Testis (tissue), 3 donors: ENCODE measurements around the gene OR9Q1. TPM values are rescaled to one million over a fixed set of nuclear protein-coding genes. Genes with fewer than 3 reads are reported as not detected.

Source experiments
- DNase-seq: peaks from one replicate; pipeline ENCODE4 v3.0.0-alpha.2; 2019
- H3K27ac ChIP-seq, 2 donors: fragments of 200-600 bp; sonication (generic); one replicate each; pipeline ENCODE4 v1.5.1; 2019
- H3K27me3 ChIP-seq: fragments of 200-600 bp; sonication (generic); one replicate; pipeline ENCODE4 v1.5.1; 2019
- H3K36me3 ChIP-seq: fragments of 200-600 bp; sonication (generic); one replicate; pipeline ENCODE4 v1.5.1; 2017; ENCODE audit warnings: low read depth; ENCODE audit errors: missing control alignments
- H3K4me1 ChIP-seq: fragments of 200-600 bp; sonication (generic); one replicate; pipeline ENCODE4 v1.5.1; 2019
- H3K4me3 ChIP-seq, 2 donors: fragments of 200-600 bp; sonication (generic); one replicate each; pipeline ENCODE4 v1.5.1; 2017 to 2019
- H3K9me3 ChIP-seq: fragments of 200-600 bp; sonication (generic); one replicate; pipeline ENCODE4 v1.5.1; 2017
- POLR2A ChIP-seq: fragments of 450-650 bp; IDR thresholded peaks from one replicate; pipeline ENCODE4 v1.6.1; 2017; ENCODE audit warnings: antibody characterized with exemption, mild to moderate bottlenecking, moderate library complexity
- WGBS, 2 donors: methylation state at CpG; one replicate each; pipeline ENCODE4 v1.1.5; 2018; 5-methylcytosine and 5-hydroxymethylcytosine counted together
- intact Hi-C: fragments of 100-400 bp; cut with DNase I; formaldehyde crosslinking; loops from one replicate; pipeline ENCODE4 v1.15.1; 2023; ENCODE audit warnings: low total_unique reads
- polyA plus RNA-seq: library from polyadenylated mRNA; stranded (reverse); fragments of 350-450 nt; fragmentation: Illumina TruSeq; extraction: RNeasy Lipid Tissue Mini Kit (QIAGEN cat#74804); gene quantifications from one replicate; pipeline ENCODE4 v1.2.3, GENCODE V29; 2014; ENCODE audit warnings: low read depth, low replicate concordance; ENCODE audit not compliant: insufficient read depth
- total RNA-seq, 2 donors: library from RNA; depleted of rRNA; stranded (reverse); fragments of >200 nt; gene quantifications; one replicate each; pipeline ENCODE4 v1.2.3, GENCODE V29; 2016
- TF ChIP-seq, protein P1 (sequence below), 3 experiments: fragments of 450-650 bp in 2 of 3; fragments of 200-600 bp in 1 of 3; sonication (generic) in 1 of 3; IDR thresholded peaks; one replicate each; pipeline ENCODE4 v1.5.1; 2016 to 2019; ENCODE audit warnings: antibody characterized with exemption in 3 of 3, mild to moderate bottlenecking in 2 of 3, moderate library complexity in 1 of 3

The OR9Q1 gene
- total and polyA plus RNA-seq, 3 donors from 2014 or later = 0.12 to 0.71 (median 0.15) TPM

DNA sequence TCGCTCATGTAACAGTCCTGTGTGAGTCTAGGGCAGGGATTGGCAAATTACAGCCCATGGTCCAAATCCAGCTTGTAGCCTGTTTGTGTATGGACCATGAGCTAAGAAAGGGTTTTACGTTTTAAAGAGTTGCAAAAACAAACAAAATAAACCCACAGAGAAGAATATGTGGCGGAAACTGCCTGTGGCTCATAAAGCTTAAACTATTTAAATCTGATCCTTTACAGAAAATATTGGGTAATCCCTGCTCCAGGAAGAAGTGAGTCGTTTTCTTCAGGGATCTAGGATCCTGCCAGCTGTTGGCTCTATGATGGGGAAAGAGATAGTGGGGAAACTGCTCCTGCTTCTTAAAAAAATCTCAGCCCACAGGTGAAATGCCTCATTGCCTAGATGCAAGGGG is 3.7 kb downstream of the OR9Q1 start:
- TF ChIP-seq, protein P1, sequence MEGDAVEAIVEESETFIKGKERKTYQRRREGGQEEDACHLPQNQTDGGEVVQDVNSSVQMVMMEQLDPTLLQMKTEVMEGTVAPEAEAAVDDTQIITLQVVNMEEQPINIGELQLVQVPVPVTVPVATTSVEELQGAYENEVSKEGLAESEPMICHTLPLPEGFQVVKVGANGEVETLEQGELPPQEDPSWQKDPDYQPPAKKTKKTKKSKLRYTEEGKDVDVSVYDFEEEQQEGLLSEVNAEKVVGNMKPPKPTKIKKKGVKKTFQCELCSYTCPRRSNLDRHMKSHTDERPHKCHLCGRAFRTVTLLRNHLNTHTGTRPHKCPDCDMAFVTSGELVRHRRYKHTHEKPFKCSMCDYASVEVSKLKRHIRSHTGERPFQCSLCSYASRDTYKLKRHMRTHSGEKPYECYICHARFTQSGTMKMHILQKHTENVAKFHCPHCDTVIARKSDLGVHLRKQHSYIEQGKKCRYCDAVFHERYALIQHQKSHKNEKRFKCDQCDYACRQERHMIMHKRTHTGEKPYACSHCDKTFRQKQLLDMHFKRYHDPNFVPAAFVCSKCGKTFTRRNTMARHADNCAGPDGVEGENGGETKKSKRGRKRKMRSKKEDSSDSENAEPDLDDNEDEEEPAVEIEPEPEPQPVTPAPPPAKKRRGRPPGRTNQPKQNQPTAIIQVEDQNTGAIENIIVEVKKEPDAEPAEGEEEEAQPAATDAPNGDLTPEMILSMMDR (IDR thresholded peaks at IDR 0.05) = no peak

DNA sequence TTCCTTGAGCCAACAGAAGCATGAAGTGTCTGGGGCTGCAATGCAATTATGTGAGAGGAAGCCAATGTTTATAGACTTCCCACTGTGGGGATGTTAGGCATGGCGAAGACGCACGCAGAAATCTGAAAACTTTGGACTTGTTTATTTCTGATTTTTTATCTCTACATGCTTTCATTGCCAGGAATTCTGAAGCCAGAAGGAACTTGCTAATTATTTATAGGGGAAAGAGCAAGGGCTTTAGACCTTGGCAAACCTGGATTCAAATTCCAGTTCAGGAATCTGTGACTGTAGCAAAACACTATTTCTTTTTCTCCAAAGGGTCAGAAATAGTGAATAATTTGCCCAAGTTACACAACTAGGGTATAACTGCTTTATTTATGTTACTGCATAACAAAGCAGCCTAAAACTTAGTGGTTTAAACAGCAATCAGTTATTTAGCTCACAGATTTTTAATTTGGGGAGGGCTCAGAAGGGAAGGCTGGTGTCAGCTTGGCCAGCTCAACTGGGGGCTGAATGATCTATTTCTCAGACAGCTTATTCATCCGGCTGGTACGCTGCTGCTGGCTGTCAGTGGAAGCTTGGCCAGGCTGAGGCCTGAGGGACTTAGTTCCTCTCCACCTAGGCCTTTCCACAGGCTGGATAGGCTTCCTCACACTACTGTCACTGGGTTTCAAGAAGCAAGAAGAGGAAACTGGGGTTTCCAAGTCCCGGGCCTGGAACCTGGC is 5.2 kb downstream of the OR9Q1 start:
- Histone ChIP-seq H3K4me3 (no peak overlapping the region), H3K4me1 (peaks cover 14% of the 10 kb centered on the region), H3K36me3 (no peaks in the 10 kb centered on the region), H3K9me3 (no peaks in the 10 kb centered on the region), H3K27me3 (no peaks in the 10 kb centered on the region), H3K27ac (no peak overlapping the region)
- intact Hi-C loops = no loop called here
- DNase-seq = no peak
- TF ChIP-seq POLR2A = no peak
- TF ChIP-seq, protein P1 (IDR thresholded peaks at IDR 0.05) = no peak
- 45 to 51% methylated on average over 5 to 6 of the region's 6 CpGs for WGBS, 2 donors

More for the DNA sequence above, 3.7 kb downstream of the OR9Q1 start:
- peaks cover 14% of the 10 kb centered on the region for H3K4me1 ChIP-seq
- H3K27ac ChIP-seq = no peak overlapping the region
- DNase-seq = no peak
- no peaks in the 10 kb centered on the region for H3K36me3 ChIP-seq
- H3K9me3 ChIP-seq = no peaks in the 10 kb centered on the region
- H3K27me3 ChIP-seq = no peaks in the 10 kb centered on the region
- 86% methylated on average over 4 of the region's 4 CpGs for WGBS, 2 donors
- no peak overlapping the region for H3K4me3 ChIP-seq
- intact Hi-C loops = no loop called here

DNA sequence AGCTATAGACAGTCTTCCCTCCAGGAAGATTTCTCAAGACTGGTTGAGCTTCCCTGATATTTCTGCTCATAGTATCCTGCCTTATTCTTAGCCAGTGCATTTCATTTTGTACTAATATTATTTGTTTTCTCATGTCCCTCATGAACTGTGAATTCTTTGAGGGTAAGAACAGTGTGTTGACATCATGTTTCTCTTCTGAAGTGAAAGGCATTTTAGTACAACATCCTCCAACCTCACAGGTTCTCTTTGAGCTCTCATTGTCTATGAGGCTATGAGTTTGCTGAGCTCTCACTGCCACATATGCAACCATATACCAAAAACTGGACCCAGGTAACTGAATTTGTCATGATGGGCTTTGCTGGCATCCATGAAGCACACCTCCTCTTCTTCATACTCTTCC is 7.0 kb downstream of the OR9Q1 start, which contains the start of gene OR6Q1:
Gene OR6Q1, plus strand, starts transcription at position 301 of the 400 bp plus-strand sequence. Its CDS starts 0 bp downstream, at position 301.
- H3K27ac ChIP-seq = no peak within 1 kb of the TSS
- TF ChIP-seq, protein P1 (IDR thresholded peaks at IDR 0.05) = no peak
- no peak for TF ChIP-seq POLR2A
- no peaks in the 10 kb centered on the region for H3K36me3 ChIP-seq
- no peaks in the 10 kb centered on the region for H3K27me3 ChIP-seq
- no peak for DNase-seq
- H3K4me3 ChIP-seq = no peak within 1 kb of the TSS
- peaks cover 9% of the 10 kb centered on the region for H3K4me1 ChIP-seq
- intact Hi-C loops = no loop called here
- H3K9me3 ChIP-seq = no peaks in the 10 kb centered on the region

DNA sequence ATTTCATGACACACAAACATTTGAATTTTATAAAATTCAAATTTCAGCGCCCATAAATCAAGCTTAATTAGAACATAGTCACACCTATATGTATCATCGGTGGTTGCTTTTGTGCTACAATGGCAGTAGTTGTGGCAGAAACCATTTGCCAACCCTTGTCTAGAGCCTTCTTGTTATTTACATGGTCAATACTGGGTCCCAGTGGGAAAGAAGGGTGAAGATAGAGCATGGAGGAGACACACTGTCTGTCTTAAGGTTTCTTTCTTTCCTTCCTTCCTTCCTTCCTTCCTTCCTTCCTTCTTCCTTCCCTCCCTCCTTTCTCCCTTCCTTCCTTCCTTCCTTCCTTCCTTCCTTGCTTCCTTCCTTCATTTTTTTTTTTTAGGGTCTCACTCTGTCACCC is 10.8 kb downstream of the OR9Q1 start:
- Histone ChIP-seq H3K4me1 (no peaks in the 10 kb centered on the region), H3K9me3 (no peaks in the 10 kb centered on the region), H3K36me3 (no peaks in the 10 kb centered on the region), H3K4me3 (no peak overlapping the region), H3K27ac (no peak overlapping the region), H3K27me3 (no peaks in the 10 kb centered on the region)
- no peak for TF ChIP-seq POLR2A
- TF ChIP-seq, protein P1 (IDR thresholded peaks at IDR 0.05) = no peak
- DNase-seq = no peak
- WGBS, 2 donors = 71 to 77% methylated on average over 2 of the region's 2 CpGs
- intact Hi-C loops = no loop called here

DNA sequence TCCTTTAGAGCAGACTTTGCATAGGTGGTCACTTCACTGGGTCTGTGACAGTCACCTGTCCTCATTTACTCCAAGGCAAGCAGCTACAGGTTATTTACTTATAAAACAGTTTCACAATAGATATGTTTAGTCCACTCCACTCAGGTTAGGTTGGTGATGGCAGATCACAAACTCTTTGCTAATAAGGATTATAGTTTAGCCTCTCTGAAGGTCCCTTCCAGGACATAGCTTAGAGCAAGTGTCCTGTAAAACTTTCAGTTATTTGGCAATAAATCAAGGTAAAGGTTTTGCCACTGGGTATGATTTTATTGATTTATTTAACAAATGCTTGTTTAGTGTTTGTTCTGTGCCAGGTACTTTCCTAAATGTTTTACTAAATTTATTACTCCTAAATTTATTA is 15.9 kb downstream of the OR9Q1 start:
- Histone ChIP-seq H3K27ac (no peak overlapping the region), H3K9me3 (no peaks in the 10 kb centered on the region), H3K4me1 (no peaks in the 10 kb centered on the region), H3K4me3 (no peak overlapping the region), H3K36me3 (no peaks in the 10 kb centered on the region), H3K27me3 (no peaks in the 10 kb centered on the region)
- DNase-seq = no peak
- intact Hi-C loops = no loop called here
- TF ChIP-seq, protein P1 (IDR thresholded peaks at IDR 0.05) = no peak
- TF ChIP-seq POLR2A = no peak
